PFSK-1 (cell line): ENCODE results near the gene CDK5RAP1.

Source experiments
- POLR2AphosphoS5 ChIP-seq: IDR thresholded peaks from 2 replicates; pipeline ENCODE4 v1.6.1; 2012; ENCODE audit warnings: low read depth, mild to moderate bottlenecking, control low read depth, low read length, moderate library complexity
- TAF1 ChIP-seq: IDR thresholded peaks from 2 replicates; pipeline ENCODE4 v1.6.1; 2012; ENCODE audit warnings: low read length, control low read depth, borderline replicate concordance; ENCODE audit not compliant: insufficient read depth

GRCh38 chr20:33332905-33333456 is 68.3 kb downstream of the CDK5RAP1 start:
- TF ChIP-seq POLR2AphosphoS5 (no peak), TAF1 (no peak)
